HG02938 (cell line): ENCODE data around the gene HDAC9.

Experiments used
- ATAC-seq: cut with Tn5 transposase; IDR thresholded peaks from one replicate; pipeline ENCODE4 v1.9.1; 2021; ENCODE audit warnings: mild to moderate bottlenecking, moderate library complexity; ENCODE audit not compliant: unreplicated experiment

Gene HDAC9

DNA sequence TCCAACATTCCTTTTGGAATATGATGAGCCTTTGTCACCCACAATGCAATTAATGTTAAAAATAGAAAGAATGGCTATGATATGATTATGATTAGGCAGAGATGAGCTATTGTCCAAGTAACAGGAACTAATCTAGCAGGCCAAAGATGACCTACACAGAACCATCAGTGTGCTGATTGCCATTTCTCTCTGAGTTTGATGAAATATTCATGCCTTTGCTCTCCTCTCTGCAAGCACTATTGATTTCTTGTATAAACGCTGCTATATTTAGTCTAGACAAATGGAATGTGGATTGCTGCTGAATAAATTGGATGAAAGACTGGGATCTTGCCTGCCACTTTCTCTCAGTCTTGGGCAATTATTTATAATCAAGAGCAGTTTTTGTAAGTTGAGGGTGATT lies 85.4 kb downstream of the HDAC9 start:
- ATAC-seq = no peak

DNA sequence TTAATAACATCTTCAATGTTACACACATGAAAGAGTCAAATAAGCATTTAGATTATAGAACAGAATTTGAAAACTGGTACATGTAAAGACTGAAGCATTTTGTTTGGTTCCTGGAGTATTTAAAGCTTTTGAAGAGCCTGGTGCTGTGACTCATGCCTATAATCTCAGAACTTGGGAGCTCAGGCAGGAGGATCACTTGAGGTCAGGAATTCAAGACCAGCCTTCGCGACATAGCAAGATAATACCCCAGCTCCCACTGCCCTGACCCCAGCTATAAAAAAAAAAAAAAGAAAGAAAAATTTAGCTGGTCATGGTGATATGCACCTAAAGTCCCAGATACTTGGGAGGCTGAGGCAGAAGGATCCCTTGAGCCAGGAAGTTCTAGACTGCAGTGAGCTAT lies 87.8 kb downstream of the HDAC9 start:
- ATAC-seq = no peak

DNA sequence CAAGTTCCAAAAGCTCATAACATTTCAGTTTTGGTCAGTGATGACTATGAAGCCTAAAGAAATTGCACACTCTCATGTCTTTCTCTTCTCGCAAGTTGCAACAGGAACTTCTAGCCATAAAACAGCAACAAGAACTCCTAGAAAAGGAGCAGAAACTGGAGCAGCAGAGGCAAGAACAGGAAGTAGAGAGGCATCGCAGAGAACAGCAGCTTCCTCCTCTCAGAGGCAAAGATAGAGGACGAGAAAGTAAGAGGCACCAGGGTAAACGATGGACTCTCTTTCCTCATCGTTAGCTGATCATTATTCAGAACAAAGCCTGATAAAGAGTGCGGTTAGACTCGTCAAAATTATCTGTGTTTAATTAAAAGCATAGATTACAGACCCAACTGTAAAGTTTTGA lies 94.7 kb downstream of the HDAC9 start:
- ATAC-seq = no peak

DNA sequence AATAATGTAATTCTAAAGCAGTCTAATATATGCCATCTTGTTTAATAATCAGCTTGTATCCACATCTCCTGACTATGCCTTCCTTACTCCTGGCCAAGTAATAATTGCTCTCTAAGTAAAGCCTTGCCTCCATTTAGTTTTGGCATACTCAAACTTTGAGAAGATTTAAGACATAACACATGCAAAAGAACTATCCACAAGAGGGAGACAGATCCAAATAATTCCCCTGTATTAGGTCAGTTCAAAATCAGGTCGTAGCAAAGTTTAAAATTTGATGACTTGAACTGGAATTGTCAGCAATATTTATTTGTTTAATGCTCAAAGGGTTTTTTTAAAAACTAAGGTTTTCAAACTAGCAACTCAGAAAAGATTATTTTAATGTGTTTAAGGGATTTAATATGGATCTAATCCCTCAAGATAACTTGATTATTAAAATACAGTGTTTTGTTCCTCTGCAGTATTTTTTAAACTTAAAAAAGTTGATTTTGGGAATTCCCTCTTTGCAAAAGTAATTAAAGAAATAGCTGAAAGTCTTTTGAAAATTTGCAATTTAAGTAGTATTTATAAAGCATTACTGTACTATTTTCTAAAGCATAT lies 95.3 kb downstream of the HDAC9 start:
- ATAC-seq = no peak

DNA sequence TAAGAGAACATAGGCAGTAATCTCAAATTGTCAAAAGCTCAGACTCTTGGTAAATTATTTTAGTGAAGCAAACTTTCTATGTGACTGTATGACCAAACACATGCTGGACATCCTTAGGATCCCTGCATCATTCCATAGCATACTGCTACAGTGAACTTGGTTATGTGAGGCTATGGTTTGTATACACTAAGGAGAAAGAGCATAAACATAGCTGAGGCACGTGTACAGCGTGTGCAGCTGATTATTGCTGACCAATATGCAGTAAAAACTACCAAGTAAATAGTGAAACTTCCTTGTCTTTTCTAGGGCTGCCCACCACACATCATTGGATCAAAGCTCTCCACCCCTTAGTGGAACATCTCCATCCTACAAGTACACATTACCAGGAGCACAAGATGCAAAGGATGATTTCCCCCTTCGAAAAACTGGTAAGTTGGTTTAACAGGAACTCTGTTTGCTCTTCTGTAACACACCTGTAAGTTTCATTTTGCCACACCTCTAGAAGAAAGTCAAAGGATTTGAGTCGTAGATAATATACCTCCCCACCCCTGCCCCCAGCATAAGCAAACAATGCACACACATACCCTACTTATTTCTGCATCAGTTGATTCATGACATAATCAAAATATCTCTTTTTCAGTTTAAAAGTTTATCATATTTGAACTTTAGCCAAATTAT lies 98.2 kb downstream of the HDAC9 start:
- no peak for ATAC-seq

DNA sequence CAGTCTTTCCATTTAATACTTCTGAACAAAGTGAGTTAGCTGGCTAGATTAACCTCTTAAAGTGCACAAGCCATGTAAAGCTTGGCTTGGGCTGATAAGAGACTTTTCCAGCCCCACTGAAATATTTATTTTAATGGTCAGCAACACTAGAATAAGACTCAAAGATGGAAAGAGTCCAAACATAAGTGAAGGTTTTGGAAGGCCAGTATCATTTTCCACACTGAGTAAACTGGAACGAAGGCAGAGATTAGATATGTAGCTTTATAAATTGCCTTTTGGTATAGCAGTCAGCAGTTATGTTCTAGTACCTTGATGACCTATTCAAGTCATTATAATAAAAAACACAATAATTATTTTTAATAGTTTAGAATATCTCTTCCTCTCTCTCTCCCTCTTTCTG lies 102.2 kb downstream of the HDAC9 start:
- no peak for ATAC-seq

DNA sequence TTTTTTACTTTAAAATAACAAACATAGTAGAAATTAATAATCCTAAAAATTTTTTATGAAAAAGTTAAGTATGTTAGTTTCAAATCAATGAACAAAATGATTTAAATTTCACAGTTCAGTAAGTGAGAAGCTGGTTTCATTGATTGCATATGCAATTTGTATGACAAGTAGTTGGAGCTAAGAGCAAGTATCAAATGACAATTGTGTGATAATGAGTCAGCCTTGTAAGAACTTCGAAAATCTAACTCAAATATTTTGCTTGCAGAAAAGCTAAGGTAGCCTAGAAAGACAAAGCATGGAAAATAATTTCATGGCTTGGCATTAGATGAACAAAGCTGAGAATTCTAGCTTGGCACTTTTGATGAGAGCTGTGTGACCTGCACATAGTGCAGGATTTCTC lies 111.5 kb downstream of the HDAC9 start:
- no peak for ATAC-seq

DNA sequence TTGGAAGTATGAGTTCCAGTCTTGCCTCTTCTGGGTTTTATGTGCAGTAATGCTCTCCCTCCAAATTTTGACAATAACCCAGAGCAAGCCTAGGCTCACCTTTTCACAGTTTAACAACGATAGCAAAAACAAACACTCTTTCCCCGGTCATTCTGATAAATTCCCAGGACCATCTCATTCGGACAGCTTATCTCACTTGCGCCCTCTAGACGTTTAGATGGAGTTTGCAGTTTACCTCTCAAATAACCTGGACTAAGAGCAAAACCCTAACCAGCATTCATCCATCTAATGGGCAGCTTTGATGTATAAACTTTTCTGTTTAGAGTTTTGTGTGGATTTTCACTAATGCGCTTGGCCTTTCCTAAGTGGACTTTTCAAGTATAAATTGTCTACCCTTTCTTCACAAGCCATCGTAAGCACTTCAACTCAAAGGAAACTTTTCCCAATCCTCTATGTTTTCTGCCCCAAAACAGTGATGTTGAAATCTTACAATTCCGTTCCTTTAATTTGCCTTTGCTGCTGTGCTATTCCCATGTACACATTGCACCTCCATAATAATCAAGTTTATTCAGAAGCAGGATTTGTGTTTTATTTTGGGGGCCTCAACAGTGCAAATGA lies 114.9 kb downstream of the HDAC9 start:
- no peak for ATAC-seq

DNA sequence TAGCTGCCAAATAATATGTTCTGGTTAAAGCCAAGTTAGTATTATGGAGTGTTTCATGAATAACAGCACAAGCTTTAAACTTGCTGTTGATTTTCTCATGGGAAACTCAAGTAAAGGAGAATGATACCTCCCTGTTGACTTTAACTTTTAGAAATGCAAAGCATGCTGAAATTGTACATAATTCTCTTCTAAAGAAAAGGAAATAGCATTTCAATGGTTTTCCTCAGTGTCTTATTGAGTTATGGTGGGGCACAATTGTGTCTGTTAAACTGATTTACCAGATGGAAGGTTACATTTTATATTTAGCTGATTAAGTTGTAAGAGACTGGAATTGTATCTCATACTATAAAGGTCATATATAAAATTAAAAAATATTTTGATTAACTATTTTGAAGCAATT lies 119.3 kb downstream of the HDAC9 start:
- ATAC-seq = no peak

DNA sequence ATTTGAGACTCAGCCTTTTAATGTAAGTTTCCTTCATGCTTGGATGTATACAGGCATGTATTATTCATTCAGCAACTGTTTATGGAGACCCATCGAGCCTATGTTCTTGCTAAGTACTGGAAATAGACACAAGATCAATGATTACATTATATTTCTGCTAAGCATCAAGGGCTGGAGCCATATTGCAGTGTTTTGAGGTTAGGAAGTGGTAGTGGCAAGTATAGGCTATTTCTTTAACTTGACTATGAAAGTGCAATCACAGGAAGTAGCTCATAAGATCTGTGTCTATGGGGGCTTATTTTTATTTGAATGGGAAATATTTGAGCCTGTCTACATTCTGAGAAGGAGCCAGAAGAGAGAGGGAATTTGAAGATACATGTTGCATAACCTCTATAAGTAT lies 123.8 kb downstream of the HDAC9 start:
- no peak for ATAC-seq

DNA sequence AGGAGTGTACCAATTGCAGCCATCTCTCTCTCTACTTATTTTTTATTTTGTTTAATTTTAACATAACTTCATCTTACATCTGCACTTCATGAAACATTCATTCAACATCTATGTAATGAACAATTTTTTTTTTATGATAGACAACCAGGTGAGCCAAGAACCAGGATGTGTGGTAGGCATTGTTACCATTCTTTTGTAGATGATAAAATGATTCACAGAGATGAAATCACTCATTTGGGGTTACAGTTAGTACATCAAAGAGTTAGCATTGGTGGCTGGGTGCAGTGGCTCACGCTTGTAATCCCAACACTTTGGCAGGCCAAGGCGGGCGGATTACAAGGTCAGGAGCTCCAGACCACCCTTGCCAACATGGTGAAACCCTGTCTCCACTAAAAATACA lies 127.8 kb downstream of the HDAC9 start:
- ATAC-seq = no peak

DNA sequence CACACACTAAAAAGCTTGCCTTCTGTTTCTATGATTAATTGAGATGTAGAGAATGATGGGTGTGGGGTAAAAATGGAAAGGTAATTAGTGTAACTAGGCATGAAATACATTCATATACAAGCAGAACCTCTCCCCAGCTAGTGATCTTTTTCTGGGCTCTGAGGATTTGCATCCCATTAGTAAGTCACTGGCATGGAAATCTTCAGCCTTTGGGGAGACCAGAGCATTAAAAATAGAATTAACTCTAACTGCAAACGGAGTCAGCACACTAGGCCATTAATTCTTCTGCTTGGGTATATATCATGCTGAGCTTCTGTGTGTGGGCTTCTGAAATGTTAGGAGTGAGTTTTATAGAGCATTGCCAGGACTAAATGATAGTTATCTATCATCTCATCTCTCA lies 128.9 kb downstream of the HDAC9 start:
- ATAC-seq = no peak

DNA sequence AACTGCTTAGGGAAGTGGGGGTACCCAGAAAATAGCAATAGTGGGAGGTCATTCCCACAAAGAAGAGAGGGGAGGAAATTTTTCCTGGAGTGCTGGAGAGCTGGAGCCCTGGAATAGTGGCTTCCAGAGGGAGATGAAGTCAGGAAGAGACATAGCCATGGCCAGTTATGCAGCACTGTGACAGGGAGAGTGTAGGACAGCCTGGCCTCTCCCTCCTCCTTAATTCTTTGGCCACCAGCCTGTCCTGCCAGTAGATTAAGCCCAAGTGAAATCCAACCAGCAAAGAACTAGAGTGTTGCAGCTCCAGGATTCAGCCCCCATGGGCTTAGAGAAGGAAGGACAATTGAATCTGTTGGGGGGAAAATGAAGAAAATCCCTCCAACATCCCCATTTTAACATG lies 130.5 kb downstream of the HDAC9 start:
- ATAC-seq = no peak

DNA sequence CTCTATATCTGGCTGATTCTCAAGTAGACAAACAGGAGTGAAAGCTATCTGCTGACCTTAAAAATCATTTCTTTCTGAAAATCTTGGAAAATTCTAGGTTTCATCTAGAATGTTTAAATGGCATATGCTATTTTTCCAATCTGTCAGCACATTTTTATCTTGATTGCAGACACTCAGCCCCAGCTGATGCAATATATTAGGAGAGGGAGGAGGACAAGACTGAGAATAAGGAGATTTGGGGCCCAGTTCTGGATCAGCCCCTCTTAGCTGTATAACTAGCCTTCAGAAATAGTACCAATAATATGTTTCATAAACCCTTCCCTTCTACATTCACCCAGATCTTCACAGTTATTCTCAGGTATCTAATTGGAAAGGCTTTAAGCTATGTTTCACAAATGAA lies 131.2 kb downstream of the HDAC9 start:
- no peak for ATAC-seq

DNA sequence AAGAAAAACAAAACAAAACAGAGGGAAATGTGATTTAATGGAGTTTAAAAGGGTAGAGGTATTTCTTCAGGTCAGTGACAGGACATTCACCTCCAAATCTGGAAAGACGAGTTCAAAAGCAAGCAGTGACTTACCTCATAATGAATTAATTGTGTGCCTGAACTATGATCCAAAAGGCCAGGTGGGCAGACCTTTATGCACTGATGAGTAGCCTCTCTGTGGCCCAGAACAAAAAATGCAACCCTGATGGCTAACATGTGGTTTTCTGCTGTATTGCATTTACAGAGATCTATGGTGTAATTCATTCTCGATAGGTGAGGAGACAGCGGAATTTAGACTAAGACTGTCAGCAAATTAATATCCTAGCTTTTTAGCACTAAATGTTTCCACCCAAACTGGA lies 142.0 kb downstream of the HDAC9 start:
- ATAC-seq = no peak

DNA sequence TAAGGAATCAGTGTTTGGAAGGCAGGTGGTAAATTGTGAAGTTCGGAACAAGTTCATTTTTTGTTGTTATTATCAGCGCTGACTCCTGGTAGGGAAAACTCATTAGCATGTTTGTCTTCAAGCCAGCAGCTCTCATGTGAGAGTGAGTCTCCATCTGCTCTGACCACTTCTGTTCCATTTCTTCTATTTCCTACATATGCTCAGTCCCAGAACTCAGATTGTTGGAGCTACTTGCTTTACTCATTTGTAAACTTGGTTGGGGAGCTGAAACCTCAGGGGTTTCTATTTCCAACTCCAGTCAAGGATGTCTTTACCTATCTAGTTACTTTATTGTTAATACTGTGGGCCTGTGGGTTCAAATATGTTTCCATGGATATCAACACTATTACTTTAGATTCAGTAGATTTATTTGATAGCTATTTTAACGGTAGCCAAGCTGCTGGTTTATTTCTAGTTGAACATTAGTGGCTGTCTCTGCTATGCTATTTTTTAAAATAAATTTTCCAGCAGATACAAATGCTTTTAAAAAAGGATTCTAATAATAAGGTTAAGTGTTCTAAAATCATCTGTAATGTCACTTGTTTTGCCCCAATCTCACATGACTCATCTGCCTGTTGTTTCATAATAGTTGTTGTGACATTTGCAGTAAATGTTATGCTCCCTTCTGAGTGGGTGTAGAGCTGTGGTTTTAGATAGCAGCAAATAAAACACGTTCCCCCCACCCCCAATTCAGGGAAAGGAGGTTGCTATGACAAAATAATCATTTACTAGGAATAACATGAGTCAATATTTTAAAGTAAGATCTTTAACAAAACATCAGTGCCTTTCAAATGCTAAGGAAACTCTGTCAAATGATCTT lies 143.3 kb downstream of the HDAC9 start:
- ATAC-seq = no peak

DNA sequence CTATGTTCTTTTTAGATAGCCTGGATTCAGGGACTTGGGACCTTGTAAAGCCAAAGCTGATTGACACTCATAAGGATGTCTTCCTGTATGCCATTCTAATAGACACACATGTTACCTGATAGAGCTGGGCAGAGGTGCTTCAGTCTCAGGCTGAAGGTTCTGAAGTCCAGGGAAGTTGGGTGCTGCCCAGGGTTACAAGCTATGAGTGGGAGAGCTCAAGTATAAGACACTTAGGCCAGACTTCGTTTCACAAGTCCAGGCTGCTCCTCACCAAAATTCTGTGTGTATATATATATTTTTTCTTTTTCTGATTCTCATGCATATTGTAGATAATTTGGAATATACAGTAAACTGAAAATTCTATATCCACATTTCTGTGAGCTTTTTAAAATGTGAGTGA lies 144.2 kb downstream of the HDAC9 start:
- no peak for ATAC-seq

DNA sequence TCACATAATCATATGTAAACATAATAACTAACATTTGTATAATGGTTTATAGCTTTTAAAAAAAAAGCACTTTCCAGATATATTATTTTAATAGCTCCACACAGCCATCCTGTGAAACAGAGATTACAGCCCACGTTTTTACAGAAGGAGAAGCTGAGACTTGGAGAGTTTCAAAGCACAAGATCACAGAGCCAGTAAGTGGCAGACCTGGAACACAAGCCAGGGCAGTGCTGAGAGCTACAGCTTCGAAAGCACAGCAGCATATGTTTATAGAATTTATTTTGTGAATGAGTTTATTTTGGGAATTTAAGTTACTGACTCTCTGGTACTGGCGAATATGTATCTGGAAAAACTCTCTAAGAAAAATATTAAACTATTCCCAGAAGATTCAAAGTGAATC lies 149.4 kb downstream of the HDAC9 start:
- no peak for ATAC-seq

DNA sequence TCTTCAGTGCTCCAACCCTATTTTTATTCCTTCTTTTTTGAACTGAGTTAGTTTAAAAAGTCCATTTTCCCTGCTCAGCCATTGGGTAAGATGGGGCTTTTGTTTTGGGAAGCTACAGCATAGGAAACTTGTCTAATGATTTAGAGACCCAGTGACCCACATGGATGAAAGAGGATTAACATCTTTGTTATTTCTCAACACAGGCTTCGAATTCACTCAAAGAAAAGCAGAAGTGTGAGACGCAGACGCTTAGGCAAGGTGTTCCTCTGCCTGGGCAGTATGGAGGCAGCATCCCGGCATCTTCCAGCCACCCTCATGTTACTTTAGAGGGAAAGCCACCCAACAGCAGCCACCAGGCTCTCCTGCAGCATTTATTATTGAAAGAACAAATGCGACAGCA lies 152.0 kb downstream of the HDAC9 start:
- ATAC-seq = no peak

DNA sequence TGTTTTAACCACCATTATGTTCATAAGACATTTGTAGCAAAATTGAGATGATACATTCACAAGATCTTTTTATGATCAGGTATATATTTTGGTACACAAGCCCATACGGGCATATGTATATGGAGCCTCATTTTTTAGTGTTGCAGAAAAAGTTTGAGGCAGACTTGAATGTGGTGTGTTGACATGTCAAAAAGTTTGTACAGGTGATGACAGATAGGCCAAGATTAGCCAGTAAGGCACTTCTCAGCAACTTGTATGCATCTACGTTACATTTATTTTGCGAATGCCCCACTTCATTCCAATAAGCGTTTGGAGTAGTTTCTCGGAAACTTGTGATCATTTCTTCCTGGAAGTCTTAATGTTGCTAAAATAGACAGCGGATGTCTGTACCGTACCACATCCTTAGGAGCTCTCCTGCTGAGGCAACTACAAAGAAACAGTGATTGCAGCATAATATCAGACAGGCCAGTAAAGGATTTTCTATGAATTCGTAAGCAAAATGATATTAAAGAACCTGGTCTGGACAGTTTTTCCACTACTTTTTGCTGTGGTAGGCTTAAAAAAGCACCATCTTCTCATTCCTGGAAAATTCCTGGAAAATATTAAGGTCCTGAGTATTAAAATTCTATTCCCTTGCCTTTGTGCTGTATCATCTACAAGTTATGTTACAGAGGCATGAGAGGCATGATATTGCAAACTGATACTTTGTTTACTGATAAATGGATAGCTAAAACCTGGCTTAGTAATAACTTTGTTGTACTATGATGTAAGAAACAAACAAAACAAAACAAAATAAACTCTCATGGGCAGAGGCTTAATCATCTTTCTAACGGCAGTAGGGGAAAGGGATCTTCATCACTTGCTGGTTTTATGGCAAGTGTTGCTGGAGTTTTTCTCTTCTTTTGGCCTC lies 153.6 kb downstream of the HDAC9 start:
- no peak for ATAC-seq
